ENCODE measurements around the gene CCDC88B. TPM values are rescaled to one million over a fixed set of nuclear protein-coding genes. Genes with fewer than 3 reads are reported as not detected.
A peak's percentile ranks its signal among the peaks of the same experiment; 100 is the strongest.

The CCDC88B gene
- total and polyA plus RNA-seq, 9 of the 15 experiments (the other 6 are each of a cell fraction or from before 2014, with no cell fraction given), result 0.13 to 18.1 (median 7.9) TPM

DNA sequence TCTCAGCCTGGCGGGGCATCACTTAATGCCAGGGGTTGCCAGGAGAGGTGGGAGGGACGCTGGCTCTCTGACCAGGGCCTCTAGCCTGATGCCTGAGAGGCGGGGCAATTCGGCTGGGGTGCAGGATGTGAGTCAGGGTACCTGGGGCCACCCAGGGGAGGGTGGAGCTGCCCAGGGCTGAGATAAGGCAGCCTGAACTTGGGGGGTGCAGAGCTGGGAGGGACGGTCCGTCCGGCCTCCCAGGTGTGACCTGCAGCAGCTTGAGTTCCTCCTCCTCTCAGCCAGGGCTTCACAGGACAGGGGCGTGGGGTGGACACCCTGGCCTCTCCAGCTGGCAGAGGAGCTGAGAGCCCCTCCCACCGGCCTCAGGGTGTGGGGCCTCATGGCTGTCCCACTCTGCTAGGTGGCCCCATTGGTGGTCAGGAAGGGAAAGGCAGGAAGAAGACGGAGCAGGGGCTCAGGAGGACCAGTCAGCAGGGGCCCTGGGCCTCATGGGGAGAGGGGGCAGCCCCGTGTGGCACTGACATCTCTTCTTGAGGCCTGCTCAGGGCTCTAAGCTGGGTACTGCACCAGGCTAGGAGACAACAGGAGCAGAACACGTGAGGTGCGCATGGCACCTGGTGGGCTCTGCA lies 18.0 kb downstream of the CCDC88B start (continued):
- TF ChIP-seq RBFOX2 (IDR thresholded peaks at IDR 0.05; ENCODE audit: low read depth, low read length), result 0 out of 2 replicates have a peak, but pooled peaks have one; percentile 6
- no peak for TF ChIP-seq RBBP5 (IDR thresholded peaks at IDR 0.05; ENCODE audit: borderline replicate concordance, insufficient read depth, low read length, poor library complexity, severe bottlenecking)
- TF ChIP-seq, protein P1, sequence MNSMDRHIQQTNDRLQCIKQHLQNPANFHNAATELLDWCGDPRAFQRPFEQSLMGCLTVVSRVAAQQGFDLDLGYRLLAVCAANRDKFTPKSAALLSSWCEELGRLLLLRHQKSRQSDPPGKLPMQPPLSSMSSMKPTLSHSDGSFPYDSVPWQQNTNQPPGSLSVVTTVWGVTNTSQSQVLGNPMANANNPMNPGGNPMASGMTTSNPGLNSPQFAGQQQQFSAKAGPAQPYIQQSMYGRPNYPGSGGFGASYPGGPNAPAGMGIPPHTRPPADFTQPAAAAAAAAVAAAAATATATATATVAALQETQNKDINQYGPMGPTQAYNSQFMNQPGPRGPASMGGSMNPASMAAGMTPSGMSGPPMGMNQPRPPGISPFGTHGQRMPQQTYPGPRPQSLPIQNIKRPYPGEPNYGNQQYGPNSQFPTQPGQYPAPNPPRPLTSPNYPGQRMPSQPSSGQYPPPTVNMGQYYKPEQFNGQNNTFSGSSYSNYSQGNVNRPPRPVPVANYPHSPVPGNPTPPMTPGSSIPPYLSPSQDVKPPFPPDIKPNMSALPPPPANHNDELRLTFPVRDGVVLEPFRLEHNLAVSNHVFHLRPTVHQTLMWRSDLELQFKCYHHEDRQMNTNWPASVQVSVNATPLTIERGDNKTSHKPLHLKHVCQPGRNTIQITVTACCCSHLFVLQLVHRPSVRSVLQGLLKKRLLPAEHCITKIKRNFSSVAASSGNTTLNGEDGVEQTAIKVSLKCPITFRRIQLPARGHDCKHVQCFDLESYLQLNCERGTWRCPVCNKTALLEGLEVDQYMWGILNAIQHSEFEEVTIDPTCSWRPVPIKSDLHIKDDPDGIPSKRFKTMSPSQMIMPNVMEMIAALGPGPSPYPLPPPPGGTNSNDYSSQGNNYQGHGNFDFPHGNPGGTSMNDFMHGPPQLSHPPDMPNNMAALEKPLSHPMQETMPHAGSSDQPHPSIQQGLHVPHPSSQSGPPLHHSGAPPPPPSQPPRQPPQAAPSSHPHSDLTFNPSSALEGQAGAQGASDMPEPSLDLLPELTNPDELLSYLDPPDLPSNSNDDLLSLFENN (IDR thresholded peaks at IDR 0.05; ENCODE audit: low read depth in 2 of 2, low read length in 2 of 2), result no peak
- TF ChIP-seq CBX5 (IDR thresholded peaks at IDR 0.05; ENCODE audit: borderline replicate concordance, low read depth), result no peak
- TF ChIP-seq ZBTB7A (IDR thresholded peaks at IDR 0.05; ENCODE audit: borderline replicate concordance, control insufficient read depth, low read depth, low read length), result no peak; the same call in none of the 2 replicates
- TF ChIP-seq, protein P2, sequence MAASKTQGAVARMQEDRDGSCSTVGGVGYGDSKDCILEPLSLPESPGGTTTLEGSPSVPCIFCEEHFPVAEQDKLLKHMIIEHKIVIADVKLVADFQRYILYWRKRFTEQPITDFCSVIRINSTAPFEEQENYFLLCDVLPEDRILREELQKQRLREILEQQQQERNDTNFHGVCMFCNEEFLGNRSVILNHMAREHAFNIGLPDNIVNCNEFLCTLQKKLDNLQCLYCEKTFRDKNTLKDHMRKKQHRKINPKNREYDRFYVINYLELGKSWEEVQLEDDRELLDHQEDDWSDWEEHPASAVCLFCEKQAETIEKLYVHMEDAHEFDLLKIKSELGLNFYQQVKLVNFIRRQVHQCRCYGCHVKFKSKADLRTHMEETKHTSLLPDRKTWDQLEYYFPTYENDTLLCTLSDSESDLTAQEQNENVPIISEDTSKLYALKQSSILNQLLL (CRISPR knock-in tag; IDR thresholded peaks at IDR 0.05; ENCODE audit: borderline replicate concordance), result no peak
- TF ChIP-seq, protein P3, sequence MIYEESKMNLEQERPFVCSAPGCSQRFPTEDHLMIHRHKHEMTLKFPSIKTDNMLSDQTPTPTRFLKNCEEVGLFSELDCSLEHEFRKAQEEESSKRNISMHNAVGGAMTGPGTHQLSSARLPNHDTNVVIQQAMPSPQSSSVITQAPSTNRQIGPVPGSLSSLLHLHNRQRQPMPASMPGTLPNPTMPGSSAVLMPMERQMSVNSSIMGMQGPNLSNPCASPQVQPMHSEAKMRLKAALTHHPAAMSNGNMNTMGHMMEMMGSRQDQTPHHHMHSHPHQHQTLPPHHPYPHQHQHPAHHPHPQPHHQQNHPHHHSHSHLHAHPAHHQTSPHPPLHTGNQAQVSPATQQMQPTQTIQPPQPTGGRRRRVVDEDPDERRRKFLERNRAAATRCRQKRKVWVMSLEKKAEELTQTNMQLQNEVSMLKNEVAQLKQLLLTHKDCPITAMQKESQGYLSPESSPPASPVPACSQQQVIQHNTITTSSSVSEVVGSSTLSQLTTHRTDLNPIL (CRISPR knock-in tag; IDR thresholded peaks at IDR 0.05), result no peak
- TF ChIP-seq CBX8 (IDR thresholded peaks at IDR 0.05; ENCODE audit: borderline replicate concordance, extremely low read depth, low read depth, low read length, poor library complexity, severe bottlenecking), result no peak
- TF ChIP-seq ZFP30 (CRISPR knock-in tag; IDR thresholded peaks at IDR 0.05; ENCODE audit: borderline replicate concordance), result no peak
- TF ChIP-seq JUNB (CRISPR knock-in tag; conservative IDR thresholded peaks at IDR 0.05), result no peak
- TF ChIP-seq, protein P4, sequence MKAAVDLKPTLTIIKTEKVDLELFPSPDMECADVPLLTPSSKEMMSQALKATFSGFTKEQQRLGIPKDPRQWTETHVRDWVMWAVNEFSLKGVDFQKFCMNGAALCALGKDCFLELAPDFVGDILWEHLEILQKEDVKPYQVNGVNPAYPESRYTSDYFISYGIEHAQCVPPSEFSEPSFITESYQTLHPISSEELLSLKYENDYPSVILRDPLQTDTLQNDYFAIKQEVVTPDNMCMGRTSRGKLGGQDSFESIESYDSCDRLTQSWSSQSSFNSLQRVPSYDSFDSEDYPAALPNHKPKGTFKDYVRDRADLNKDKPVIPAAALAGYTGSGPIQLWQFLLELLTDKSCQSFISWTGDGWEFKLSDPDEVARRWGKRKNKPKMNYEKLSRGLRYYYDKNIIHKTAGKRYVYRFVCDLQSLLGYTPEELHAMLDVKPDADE (conservative IDR thresholded peaks at IDR 0.05; ENCODE audit: control insufficient read depth, low read depth, low read length), result no peak
- no peak for TF ChIP-seq SLC30A9 (CRISPR knock-in tag; IDR thresholded peaks at IDR 0.05)
- no peak for TF ChIP-seq TGIF2 (CRISPR knock-in tag; IDR thresholded peaks at IDR 0.05)
- TF ChIP-seq, protein P5, sequence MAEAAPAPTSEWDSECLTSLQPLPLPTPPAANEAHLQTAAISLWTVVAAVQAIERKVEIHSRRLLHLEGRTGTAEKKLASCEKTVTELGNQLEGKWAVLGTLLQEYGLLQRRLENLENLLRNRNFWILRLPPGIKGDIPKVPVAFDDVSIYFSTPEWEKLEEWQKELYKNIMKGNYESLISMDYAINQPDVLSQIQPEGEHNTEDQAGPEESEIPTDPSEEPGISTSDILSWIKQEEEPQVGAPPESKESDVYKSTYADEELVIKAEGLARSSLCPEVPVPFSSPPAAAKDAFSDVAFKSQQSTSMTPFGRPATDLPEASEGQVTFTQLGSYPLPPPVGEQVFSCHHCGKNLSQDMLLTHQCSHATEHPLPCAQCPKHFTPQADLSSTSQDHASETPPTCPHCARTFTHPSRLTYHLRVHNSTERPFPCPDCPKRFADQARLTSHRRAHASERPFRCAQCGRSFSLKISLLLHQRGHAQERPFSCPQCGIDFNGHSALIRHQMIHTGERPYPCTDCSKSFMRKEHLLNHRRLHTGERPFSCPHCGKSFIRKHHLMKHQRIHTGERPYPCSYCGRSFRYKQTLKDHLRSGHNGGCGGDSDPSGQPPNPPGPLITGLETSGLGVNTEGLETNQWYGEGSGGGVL (CRISPR knock-in tag; IDR thresholded peaks at IDR 0.05), result no peak
